Stimulated activated CD4-positive, alpha-beta T cell treated with anti-CD3 and anti-CD28 coated beads, Interleukin-4, amount 100 ng/mL, for 1 hour (primary cell): ENCODE data around the gene JAK3.

ENCODE experiments used
- DNase-seq: peaks from one replicate; pipeline ENCODE4 v3.0.0-alpha.2; 2020

Gene JAK3

GRCh38 chr19:17865364-17866311 lies 17.9 kb upstream of the JAK3 start:
- DNase-seq: no peak

GRCh38 chr19:17863520-17864182 lies 15.9 kb upstream of the JAK3 start:
- DNase-seq: no peak

GRCh38 chr19:17862711-17863519 lies 15.1 kb upstream of the JAK3 start:
- no peak for DNase-seq

- no peak for DNase-seq
These were observed 14.0 kb upstream of the JAK3 start for GRCh38 chr19:17861542-17862402.

- no peak for DNase-seq
These were observed 13.2 kb upstream of the JAK3 start for GRCh38 chr19:17860993-17861360.

GRCh38 chr19:17860331-17860992 lies 12.7 kb upstream of the JAK3 start:
- no peak for DNase-seq

GRCh38 chr19:17859533-17860330 lies 11.9 kb upstream of the JAK3 start, which contains the start of gene RPL18A:
RPL18A (plus strand) TSS chr19:17859910; CDS start chr19:17859957, 47 bp downstream.
- DNase-seq: peak; percentile 98

GRCh38 chr19:17855280-17856152 lies 7.7 kb upstream of the JAK3 start:
- DNase-seq: peak; percentile 93

GRCh38 chr19:17854061-17854460 lies 6.3 kb upstream of the JAK3 start:
- DNase-seq: no peak

- no peak for DNase-seq
These were observed 962 bp upstream of the JAK3 start for GRCh38 chr19:17848595-17849292.

GRCh38 chr19:17846146-17846545 lies 1.6 kb downstream of the JAK3 start:
- DNase-seq: no peak

GRCh38 chr19:17843908-17844490 lies 3.8 kb downstream of the JAK3 start:
- no peak for DNase-seq

- DNase-seq: no peak
These were observed 4.4 kb downstream of the JAK3 start for GRCh38 chr19:17843292-17843827.

GRCh38 chr19:17842663-17843291 lies 5.0 kb downstream of the JAK3 start:
- no peak for DNase-seq

GRCh38 chr19:17841810-17842662 lies 5.7 kb downstream of the JAK3 start:
- DNase-seq: peak; percentile 68

- no peak for DNase-seq
These were observed 6.4 kb downstream of the JAK3 start for GRCh38 chr19:17841371-17841809.

GRCh38 chr19:17840019-17840418 lies 7.8 kb downstream of the JAK3 start:
- DNase-seq: no peak
